H9 (cell line): ENCODE data around the gene FAM219A. TPM values are rescaled to one million over a fixed set of nuclear protein-coding genes. Genes with fewer than 3 reads are reported as not detected.

Experiments used
- DNase-seq: peaks from one replicate; pipeline ENCODE4 v3.0.0-alpha.2; 2017
- H2AFZ ChIP-seq: one replicate; pipeline ENCODE4 v1.6.1; 2013; ENCODE audit warnings: mild to moderate bottlenecking, low read length, control low read depth, moderate library complexity
- H2AK5ac ChIP-seq: 2 replicates; pipeline ENCODE4 v1.6.1; 2013; ENCODE audit warnings: low read length, control low read depth, mixed read lengths; ENCODE audit not compliant: insufficient read length
- H2BK120ac ChIP-seq: one replicate; pipeline ENCODE4 v1.6.1; 2013; ENCODE audit warnings: low read depth, mild to moderate bottlenecking, low read length, control low read depth, inconsistent platforms; ENCODE audit not compliant: poor library complexity, severe bottlenecking
- H2BK12ac ChIP-seq: 2 replicates; pipeline ENCODE4 v1.6.1; 2013; ENCODE audit warnings: low read length, control low read depth, mixed read lengths, low read depth; ENCODE audit not compliant: insufficient read length
- H2BK15ac ChIP-seq: 2 replicates; pipeline ENCODE4 v1.6.1; 2013; ENCODE audit warnings: low read depth, low read length, control low read depth
- H2BK20ac ChIP-seq: one replicate; pipeline ENCODE4 v1.6.1; 2013; ENCODE audit warnings: low read depth, mild to moderate bottlenecking, low read length, control low read depth, inconsistent platforms; ENCODE audit not compliant: poor library complexity, severe bottlenecking
- H2BK5ac ChIP-seq: 2 replicates; pipeline ENCODE4 v1.6.1; 2013; ENCODE audit warnings: low read length, control low read depth, mixed read lengths; ENCODE audit not compliant: insufficient read length
- H3K14ac ChIP-seq: 2 replicates; pipeline ENCODE4 v1.6.1; 2013; ENCODE audit warnings: low read length, control low read depth; ENCODE audit not compliant: insufficient read depth
- H3K18ac ChIP-seq: 2 replicates; pipeline ENCODE4 v1.6.1; 2013; ENCODE audit warnings: low read depth, mild to moderate bottlenecking, mixed read lengths, low read length, control low read depth; ENCODE audit not compliant: insufficient read length
- H3K23ac ChIP-seq: 2 replicates; pipeline ENCODE4 v1.6.1; 2013; ENCODE audit warnings: low read length, control low read depth, mixed read lengths, low read depth; ENCODE audit not compliant: insufficient read length
- H3K23me2 ChIP-seq: 2 replicates; pipeline ENCODE4 v1.6.1; 2013; ENCODE audit warnings: low read depth, mild to moderate bottlenecking, mixed read lengths, low read length, control low read depth; ENCODE audit not compliant: insufficient read length, poor library complexity, severe bottlenecking
- H3K27ac ChIP-seq: 2 replicates; pipeline ENCODE4 v1.5.1; 2013; ENCODE audit warnings: low read length, control low read depth, mixed read lengths, low read depth; ENCODE audit not compliant: insufficient read length
- H3K27me3 ChIP-seq: 2 replicates; pipeline ENCODE4 v1.6.1; 2013; ENCODE audit warnings: low read length, control low read depth, inconsistent platforms; ENCODE audit not compliant: insufficient read depth
- H3K4ac ChIP-seq: 2 replicates; pipeline ENCODE4 v1.6.1; 2013; ENCODE audit warnings: low read depth, mild to moderate bottlenecking, control low read depth, inconsistent platforms, low read length, moderate library complexity
- H3K4me1 ChIP-seq: 2 replicates; pipeline ENCODE4 v1.6.1; 2013; ENCODE audit warnings: low read length, control low read depth, inconsistent platforms; ENCODE audit not compliant: insufficient read depth
- H3K4me2 ChIP-seq: 2 replicates; pipeline ENCODE4 v1.6.1; 2013; ENCODE audit warnings: low read length, control low read depth, mixed read lengths; ENCODE audit not compliant: insufficient read length, insufficient read depth
- H3K56ac ChIP-seq: 2 replicates; pipeline ENCODE4 v1.6.1; 2013; ENCODE audit warnings: low read depth, mild to moderate bottlenecking, mixed read lengths, low read length, control low read depth; ENCODE audit not compliant: insufficient read length
- H3K79me1 ChIP-seq: 2 replicates; pipeline ENCODE4 v1.6.1; 2013; ENCODE audit warnings: low read depth, mild to moderate bottlenecking, moderate library complexity, low read length, control low read depth, inconsistent platforms; ENCODE audit not compliant: insufficient read depth, poor library complexity, severe bottlenecking
- H3K79me2 ChIP-seq: 2 replicates; pipeline ENCODE4 v1.6.1; 2013; ENCODE audit warnings: low read length, control low read depth, inconsistent platforms; ENCODE audit not compliant: insufficient read depth
- H3K9ac ChIP-seq: 2 replicates; pipeline ENCODE4 v1.6.1; 2013; ENCODE audit warnings: low read length, control low read depth, mixed read lengths; ENCODE audit not compliant: insufficient read length; ENCODE audit errors: extremely low read depth
- H3K9me3 ChIP-seq: one replicate; pipeline ENCODE4 v1.6.1; 2013; ENCODE audit warnings: low read depth, low read length, inconsistent platforms; ENCODE audit not compliant: control insufficient read depth
- H3T11ph ChIP-seq: one replicate; pipeline ENCODE4 v1.6.1; 2013; ENCODE audit warnings: mild to moderate bottlenecking, low read length, control low read depth, inconsistent platforms
- H4K20me1 ChIP-seq: one replicate; pipeline ENCODE4 v1.6.1; 2013; ENCODE audit not compliant: control insufficient read depth, insufficient read length, insufficient read depth
- H4K5ac ChIP-seq: 2 replicates; pipeline ENCODE4 v1.6.1; 2013; ENCODE audit warnings: low read depth, mild to moderate bottlenecking, mixed read lengths, low read length, control low read depth; ENCODE audit not compliant: insufficient read length
- H4K8ac ChIP-seq: replicated peaks from 2 replicates; pipeline ENCODE4 v1.6.1; 2013; ENCODE audit warnings: low read length, control low read depth, mixed read lengths, low read depth; ENCODE audit not compliant: insufficient read length
- H4K91ac ChIP-seq: 2 replicates; pipeline ENCODE4 v1.6.1; 2013; ENCODE audit warnings: low read depth, mild to moderate bottlenecking, moderate library complexity, mixed read lengths, low read length, control low read depth; ENCODE audit not compliant: insufficient read length
- H3K27ac Mint-ChIP-seq, 3 experiments: 2 replicates in 2 of 3; 3 replicates in 1 of 3; pipeline ENCODE4 v1.8.0; 2020 to 2021; ENCODE audit warnings: mixed read lengths in 3 of 3, mild to moderate bottlenecking in 1 of 3, moderate library complexity in 1 of 3
- H3K27me3 Mint-ChIP-seq: 2 replicates; pipeline ENCODE4 v1.8.0; 2021; ENCODE audit warnings: low read depth, mild to moderate bottlenecking, moderate library complexity, mixed read lengths
- H3K36me3 Mint-ChIP-seq, 3 experiments: 2 replicates in 2 of 3; 3 replicates in 1 of 3; pipeline ENCODE4 v1.8.0; 2020 to 2021; ENCODE audit warnings: low read depth in 3 of 3, mixed read lengths in 3 of 3; ENCODE audit not compliant: insufficient read depth in 1 of 3
- H3K4me1 Mint-ChIP-seq, 2 experiments: 2 replicates each; pipeline ENCODE4 v1.8.0; 2020; ENCODE audit warnings: mixed read lengths in 2 of 2
- H3K4me3 Mint-ChIP-seq, 2 experiments: 2 replicates in 1 of 2; 3 replicates in 1 of 2; pipeline ENCODE4 v1.8.0; 2020 to 2021; ENCODE audit warnings: mild to moderate bottlenecking in 2 of 2, mixed read lengths in 2 of 2, moderate library complexity in 1 of 2
- H3K9me3 Mint-ChIP-seq, 2 experiments: 2 replicates in 1 of 2; 3 replicates in 1 of 2; pipeline ENCODE4 v1.8.0; 2020; ENCODE audit warnings: mild to moderate bottlenecking in 2 of 2, mixed read lengths in 2 of 2, moderate library complexity in 1 of 2
- CTCF ChIP-seq: fragments of 200-600 bp; sonication (generic); conservative IDR thresholded peaks from 3 replicates; pipeline ENCODE4 v1.8.0; 2021; ENCODE audit warnings: antibody characterized with exemption, mild to moderate bottlenecking
- WGBS: extraction: QIAGEN DNeasy Blood & Tissue Kit; methylation state at CpG from one replicate; pipeline ENCODE4 v1.1.7; 2013; ENCODE audit warnings: missing lambda C conversion rate, low lambda C conversion rate, mixed read lengths; ENCODE audit not compliant: insufficient read length; ENCODE audit errors: extremely low coverage; 5-methylcytosine and 5-hydroxymethylcytosine counted together
- total RNA-seq: library from RNA; stranded (reverse); gene quantifications from 2 replicates; pipeline ENCODE4 v1.2.1, GENCODE V29; 2021

Gene FAM219A
- total RNA-seq, 1 experiment from 2014 or later, result 16.7 TPM

- H2BK12ac ChIP-seq, result no peak overlapping the region
Observed at GRCh38 chr9:34490760-34491159, 32.4 kb upstream of the FAM219A start.

More at GRCh38 chr9:34490760-34491159, 32.4 kb upstream of the FAM219A start:
- no peak overlapping the region for H2BK120ac ChIP-seq
- no peak overlapping the region for H2AFZ ChIP-seq
- no peaks in the 10 kb centered on the region for H3K4me1 Mint-ChIP-seq
- H3K36me3 Mint-ChIP-seq, result no peaks in the 10 kb centered on the region
- H3K18ac ChIP-seq, result no peak overlapping the region
- H3K14ac ChIP-seq, result no peak overlapping the region
- no CpG with 5 or more reads among the region's 3 CpGs for WGBS
- H3K27ac ChIP-seq, result no peak overlapping the region
- no peaks in the 10 kb centered on the region for H3K4me1 ChIP-seq
- no peaks in the 10 kb centered on the region for H3K9me3 ChIP-seq
- no peak overlapping the region for H4K91ac ChIP-seq
- no peaks in the 10 kb centered on the region for H3K9me3 Mint-ChIP-seq
- no peaks in the 10 kb centered on the region for H4K20me1 ChIP-seq
- H4K8ac ChIP-seq, result no peak overlapping the region
- H3K27me3 ChIP-seq, result no peaks in the 10 kb centered on the region; the same call in 1 of the 2 replicates
- H3K79me2 ChIP-seq, result no peaks in the 10 kb centered on the region
- no peak overlapping the region for H3K9ac ChIP-seq
- no peaks in the 10 kb centered on the region for H3K23me2 ChIP-seq
- no peak overlapping the region for H3K4me3 Mint-ChIP-seq
- no peak overlapping the region for H2AK5ac ChIP-seq
- H2BK5ac ChIP-seq, result no peak overlapping the region
- no peak overlapping the region for H3K27ac Mint-ChIP-seq
- no peak overlapping the region for H4K5ac ChIP-seq
- no peak overlapping the region for H3K4ac ChIP-seq
- no peak overlapping the region for H2BK15ac ChIP-seq
- no peak overlapping the region for H3K56ac ChIP-seq
- no peaks in the 10 kb centered on the region for H3K79me1 ChIP-seq
- no peak overlapping the region for H2BK20ac ChIP-seq
- DNase-seq, result no peak
- H3T11ph ChIP-seq, result no peak overlapping the region
- peaks cover 30% of the 10 kb centered on the region for H3K27me3 Mint-ChIP-seq
- H3K23ac ChIP-seq, result no peak overlapping the region
- no peak for TF ChIP-seq CTCF
- H3K4me2 ChIP-seq, result no peak overlapping the region
